Measurements from ENCODE around the gene HEATR5A.
"Not testable (repeated sequence)": the region's sequence is repeated elsewhere in the genome, so short reads cannot be mapped to it uniquely, and the experiment has no call there.

Gene HEATR5A

GRCh38 chr14:31257244-31257553 is 163.2 kb downstream of the HEATR5A start:
- DNase-seq (ENCODE audit: low spot score), result no peak

DNA sequence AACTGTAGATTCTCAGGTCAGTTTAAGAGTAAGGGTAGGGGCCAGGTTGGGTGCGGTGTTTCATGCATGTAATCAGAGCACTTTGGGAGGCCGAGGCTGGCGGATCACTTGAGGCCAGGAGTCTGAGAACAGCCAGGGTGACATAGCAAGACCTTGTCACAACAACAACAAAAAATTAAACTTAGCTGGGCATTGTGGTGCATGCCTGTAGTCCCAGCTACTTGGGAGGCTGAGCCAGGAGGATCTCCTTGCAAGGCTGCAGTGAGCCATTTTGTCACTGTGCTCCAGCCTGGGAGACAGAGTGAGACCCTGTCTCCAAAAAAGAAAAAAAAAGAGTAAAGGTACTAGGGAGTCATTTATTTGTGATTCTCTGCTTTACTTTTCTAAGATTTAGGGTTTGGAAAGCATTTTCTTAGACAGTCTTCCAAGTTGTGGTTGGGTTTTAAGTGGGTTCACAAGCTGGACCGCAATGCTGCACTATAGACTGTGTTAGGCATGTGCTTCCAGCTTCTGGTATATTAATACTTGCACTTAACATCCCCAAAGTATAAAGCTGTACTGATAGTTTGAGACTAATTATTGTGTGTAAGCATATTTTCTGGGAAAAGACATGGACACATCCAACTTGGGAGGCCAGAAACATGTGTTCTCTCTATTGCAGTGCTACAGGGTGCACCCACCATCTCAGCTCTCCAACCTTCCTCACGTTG is 163.7 kb downstream of the HEATR5A start:
- no peak for DNase-seq (ENCODE audit: low spot score)

DNA sequence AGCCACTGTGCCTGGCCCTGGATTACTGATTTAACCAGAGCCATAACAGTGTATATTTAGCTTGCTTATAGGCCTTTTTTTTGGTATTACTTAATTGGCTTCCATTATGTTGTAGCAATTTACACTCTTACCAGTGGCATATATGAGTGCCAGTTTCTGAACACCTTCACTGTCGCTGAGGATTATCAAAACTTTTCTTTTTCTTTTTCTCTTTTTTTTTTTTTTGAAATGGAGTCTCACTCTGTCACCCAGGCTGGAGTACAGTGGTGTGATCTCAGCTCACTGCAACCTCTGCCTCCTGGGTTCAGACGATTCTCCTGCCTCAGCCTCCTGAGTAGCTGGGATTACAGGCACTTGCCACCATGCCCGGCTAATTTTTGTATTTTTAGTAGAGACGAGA is 164.4 kb downstream of the HEATR5A start:
- not testable (repeated sequence) for DNase-seq (ENCODE audit: low spot score)

- no peak for DNase-seq (ENCODE audit: low spot score)
These were observed 165.1 kb downstream of the HEATR5A start for GRCh38 chr14:31255286-31255685.

- no peak for DNase-seq (ENCODE audit: low spot score)
These were observed 166.4 kb downstream of the HEATR5A start for GRCh38 chr14:31253746-31254471.

- DNase-seq (ENCODE audit: low spot score), result no peak
These were observed 167.5 kb downstream of the HEATR5A start for GRCh38 chr14:31252865-31253264.

GRCh38 chr14:31251028-31251958 is 169.1 kb downstream of the HEATR5A start:
- DNase-seq (ENCODE audit: low spot score), result no peak

GRCh38 chr14:31244626-31245025 is 175.7 kb downstream of the HEATR5A start:
- no peak for DNase-seq (ENCODE audit: low spot score)

GRCh38 chr14:31243860-31244259 is 176.5 kb downstream of the HEATR5A start:
- no peak for DNase-seq (ENCODE audit: low spot score)

DNA sequence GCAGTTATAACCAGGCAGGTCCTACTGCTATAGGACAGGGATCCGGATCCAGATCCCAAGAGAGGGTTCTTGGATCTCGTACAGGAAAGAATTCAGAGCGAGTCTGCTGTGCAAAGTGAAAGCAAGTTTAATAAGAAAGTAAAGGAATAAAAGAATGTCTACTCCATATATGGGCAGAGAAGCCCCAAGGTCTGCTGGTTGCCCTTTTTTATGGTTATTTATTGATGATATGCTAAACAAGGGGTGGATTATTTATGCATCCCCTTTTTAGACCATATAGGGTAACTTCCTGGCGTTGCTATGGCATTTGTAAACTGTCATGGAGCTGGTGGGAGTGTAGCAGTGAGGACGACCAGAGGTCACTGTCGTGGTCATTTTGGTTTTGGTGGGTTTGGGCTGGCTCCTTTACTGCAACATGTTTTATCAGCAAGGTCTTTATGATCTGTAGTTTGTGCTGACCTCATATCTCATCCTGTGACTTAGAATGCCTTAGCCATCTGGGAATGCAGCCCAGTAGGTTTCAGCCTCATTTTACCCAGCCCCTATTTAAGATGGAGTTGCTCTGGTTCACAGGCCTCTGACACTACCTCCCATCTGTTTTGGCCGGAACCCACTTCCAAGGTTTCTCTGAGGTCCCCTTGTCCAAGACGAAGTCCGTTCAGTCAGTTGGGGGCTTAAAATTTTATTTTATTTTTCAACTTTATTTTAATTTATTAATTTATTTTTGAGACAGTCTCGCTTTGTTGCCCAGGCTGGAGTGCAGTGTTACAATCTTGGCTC is 178.0 kb downstream of the HEATR5A start:
- not testable (repeated sequence) for DNase-seq (ENCODE audit: low spot score)
